HG03045 (cell line): ENCODE data around the gene ZNF747.
"Not testable (repeated sequence)": the region's sequence is repeated elsewhere in the genome, so short reads cannot be mapped to it uniquely, and the experiment has no call there.

Experiments
- ATAC-seq: cut with Tn5 transposase; IDR thresholded peaks from one replicate; pipeline ENCODE4 v1.9.1; 2021; ENCODE audit warnings: mild to moderate bottlenecking, moderate library complexity; ENCODE audit not compliant: unreplicated experiment

ZNF747 gene

GRCh38 chr16:30535106-30535776 lies 583 bp upstream of the ZNF747 start:
- no peak for ATAC-seq

GRCh38 chr16:30533748-30534367 lies 800 bp downstream of the ZNF747 start:
- ATAC-seq: peak; percentile 21

- ATAC-seq: no peak
Observed at GRCh38 chr16:30533146-30533522, 1.5 kb downstream of the ZNF747 start.

GRCh38 chr16:30532285-30533145 lies 2.1 kb downstream of the ZNF747 start:
- ATAC-seq: no peak

- no peak for ATAC-seq
Observed at GRCh38 chr16:30530163-30531037, 4.3 kb downstream of the ZNF747 start.

GRCh38 chr16:30528799-30529457 lies 5.7 kb downstream of the ZNF747 start:
- ATAC-seq: no peak

- no peak for ATAC-seq
Observed at GRCh38 chr16:30527635-30528178, 7.0 kb downstream of the ZNF747 start.

GRCh38 chr16:30526823-30527634 lies 7.6 kb downstream of the ZNF747 start:
- peak; percentile 84 for ATAC-seq

- no peak for ATAC-seq
Observed at GRCh38 chr16:30526137-30526822, 8.4 kb downstream of the ZNF747 start, which contains the start of gene ZNF768. Gene ZNF768 (minus strand): TSS chr16:30526566. CDS start chr16:30526413, 153 bp downstream.

- no peak for ATAC-seq
Observed at GRCh38 chr16:30525844-30526136, 8.9 kb downstream of the ZNF747 start.

- ATAC-seq: no peak
Observed at GRCh38 chr16:30524575-30525568, 9.8 kb downstream of the ZNF747 start.

GRCh38 chr16:30523768-30524574 lies 10.7 kb downstream of the ZNF747 start:
- ATAC-seq: no peak

GRCh38 chr16:30522702-30523463 lies 11.8 kb downstream of the ZNF747 start:
- not testable (repeated sequence) for ATAC-seq

GRCh38 chr16:30521873-30522641 lies 12.6 kb downstream of the ZNF747 start:
- ATAC-seq: no peak

- ATAC-seq: no peak
Observed at GRCh38 chr16:30521476-30521872, 13.2 kb downstream of the ZNF747 start.
